ENCODE results near the gene ENTPD2. TPM values are rescaled to one million over a fixed set of nuclear protein-coding genes. Genes with fewer than 3 reads are reported as not detected.
"Not testable (repeated sequence)": the region's sequence is repeated elsewhere in the genome, so short reads cannot be mapped to it uniquely, and the experiment has no call there.

Gene ENTPD2
- total and polyA plus RNA-seq, 2 donors = 2.8 to 6.4 TPM

DNA sequence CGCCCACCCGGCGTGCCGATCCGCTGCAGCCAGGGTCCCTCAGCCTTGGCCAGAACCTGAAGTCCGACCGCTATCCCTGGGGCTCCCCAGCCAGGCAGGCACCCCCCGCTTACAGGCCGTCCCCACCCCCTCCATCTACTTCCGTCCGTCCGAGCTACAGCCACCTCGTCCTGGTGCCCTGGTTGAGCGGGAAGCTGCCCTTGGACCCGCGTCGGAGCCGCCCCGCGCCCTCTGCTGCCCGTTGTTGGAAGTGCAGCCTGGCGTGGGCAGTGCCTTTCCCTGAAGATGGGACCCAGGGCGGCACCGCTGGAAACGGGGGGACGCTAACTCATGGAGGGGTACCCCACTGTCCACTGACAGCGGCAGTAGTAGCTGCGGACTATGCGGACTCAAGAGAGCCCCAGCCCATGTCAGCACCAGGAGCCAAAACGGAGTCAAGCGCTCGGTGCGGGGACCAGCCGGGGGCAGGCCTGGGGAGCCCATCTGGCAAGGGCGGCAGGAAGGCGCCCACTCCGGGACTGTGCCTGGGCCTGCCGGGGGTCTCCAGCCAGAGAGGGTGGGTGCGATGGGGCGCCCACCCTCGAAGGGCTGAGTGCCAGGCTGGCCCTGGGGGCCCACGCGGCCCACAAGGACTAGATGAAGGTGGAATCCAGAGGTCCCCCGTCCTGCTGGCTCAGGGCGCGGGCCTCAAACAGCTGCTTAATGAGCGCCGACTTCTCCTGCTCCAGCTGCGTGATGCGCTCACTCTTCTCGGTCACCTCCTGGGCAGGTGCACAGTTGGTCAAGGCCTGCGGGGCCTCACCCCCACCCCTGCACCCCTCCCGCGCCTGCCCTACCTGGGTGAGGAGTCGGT, 10.4 kb upstream of the ENTPD2 start:
- no peak overlapping the region for H3K27ac ChIP-seq (ENCODE audit: low read depth)
- no peak for DNase-seq (ENCODE audit: extremely low spot score)
- H3K36me3 ChIP-seq (ENCODE audit: insufficient read depth) = no peaks in the 10 kb centered on the region
- WGBS = 50% methylated on average over 55 of the region's 55 CpGs
- no peaks in the 10 kb centered on the region for H3K4me1 ChIP-seq (ENCODE audit: insufficient read depth)
- no peak overlapping the region for H3K4me3 ChIP-seq (ENCODE audit: low read depth, low read length)

GRCh38 chr9:137063311-137064026, 9.6 kb upstream of the ENTPD2 start:
- WGBS = 84% methylated on average over 26 of the region's 26 CpGs
- H3K4me3 ChIP-seq (ENCODE audit: low read depth, low read length) = no peak overlapping the region
- no peak overlapping the region for H3K27ac ChIP-seq (ENCODE audit: low read depth)
- H3K4me1 ChIP-seq (ENCODE audit: insufficient read depth) = no peaks in the 10 kb centered on the region
- no peak for DNase-seq (ENCODE audit: extremely low spot score)
- no peaks in the 10 kb centered on the region for H3K36me3 ChIP-seq (ENCODE audit: insufficient read depth)

DNA sequence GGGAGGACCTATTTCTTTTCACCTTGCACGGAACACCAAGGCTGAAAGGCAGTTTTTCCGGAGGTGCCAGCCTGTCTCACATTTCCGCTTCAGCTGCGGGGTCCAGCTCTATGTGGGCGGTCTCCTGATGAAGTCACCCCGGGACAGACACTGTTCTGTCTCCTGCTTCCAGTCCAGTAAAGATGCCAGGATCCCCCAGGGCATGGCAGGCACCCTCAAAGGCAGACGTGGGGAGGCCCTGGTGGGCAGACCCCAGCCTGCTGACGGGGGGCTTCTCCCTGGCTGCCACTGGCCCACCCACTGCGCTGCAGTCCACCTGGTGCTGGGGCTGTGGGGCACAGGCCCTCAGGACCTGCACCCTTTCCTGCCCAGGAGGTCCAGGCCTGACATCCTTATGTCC, 8.9 kb upstream of the ENTPD2 start:
- not testable (repeated sequence) for H3K36me3 ChIP-seq (ENCODE audit: insufficient read depth); DNase-seq (ENCODE audit: extremely low spot score); H3K27ac ChIP-seq (ENCODE audit: low read depth); H3K4me1 ChIP-seq (ENCODE audit: insufficient read depth); H3K4me3 ChIP-seq (ENCODE audit: low read depth, low read length)
- whole genome bisulfite sequencing = 90% methylated on average over 7 of the region's 9 CpGs

DNA sequence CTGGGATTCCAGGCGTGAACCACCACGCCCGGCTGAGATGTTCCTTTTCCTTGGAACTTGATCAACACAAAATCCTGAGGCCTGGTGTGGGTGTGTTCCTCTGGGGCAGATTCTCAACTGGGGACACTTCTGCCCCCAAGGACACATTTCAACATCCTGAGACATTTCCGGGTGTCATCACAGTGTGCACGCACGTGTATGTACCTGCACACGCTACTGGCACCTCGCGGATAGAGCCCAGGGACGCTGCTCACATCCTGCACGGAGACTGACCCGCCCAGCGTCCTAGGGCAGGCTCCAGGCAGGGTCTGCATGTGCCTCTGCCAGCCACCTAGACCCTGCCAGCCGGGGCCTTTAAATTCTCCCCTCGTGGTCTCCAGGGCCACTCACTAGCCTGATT, 8.5 kb upstream of the ENTPD2 start:
- WGBS = 89% methylated on average over 15 of the region's 15 CpGs
- H3K4me3 ChIP-seq (ENCODE audit: low read depth, low read length) = no peak overlapping the region
- no peak overlapping the region for H3K27ac ChIP-seq (ENCODE audit: low read depth)
- no peak for DNase-seq (ENCODE audit: extremely low spot score)
- no peaks in the 10 kb centered on the region for H3K36me3 ChIP-seq (ENCODE audit: insufficient read depth)
- no peaks in the 10 kb centered on the region for H3K4me1 ChIP-seq (ENCODE audit: insufficient read depth)

DNA sequence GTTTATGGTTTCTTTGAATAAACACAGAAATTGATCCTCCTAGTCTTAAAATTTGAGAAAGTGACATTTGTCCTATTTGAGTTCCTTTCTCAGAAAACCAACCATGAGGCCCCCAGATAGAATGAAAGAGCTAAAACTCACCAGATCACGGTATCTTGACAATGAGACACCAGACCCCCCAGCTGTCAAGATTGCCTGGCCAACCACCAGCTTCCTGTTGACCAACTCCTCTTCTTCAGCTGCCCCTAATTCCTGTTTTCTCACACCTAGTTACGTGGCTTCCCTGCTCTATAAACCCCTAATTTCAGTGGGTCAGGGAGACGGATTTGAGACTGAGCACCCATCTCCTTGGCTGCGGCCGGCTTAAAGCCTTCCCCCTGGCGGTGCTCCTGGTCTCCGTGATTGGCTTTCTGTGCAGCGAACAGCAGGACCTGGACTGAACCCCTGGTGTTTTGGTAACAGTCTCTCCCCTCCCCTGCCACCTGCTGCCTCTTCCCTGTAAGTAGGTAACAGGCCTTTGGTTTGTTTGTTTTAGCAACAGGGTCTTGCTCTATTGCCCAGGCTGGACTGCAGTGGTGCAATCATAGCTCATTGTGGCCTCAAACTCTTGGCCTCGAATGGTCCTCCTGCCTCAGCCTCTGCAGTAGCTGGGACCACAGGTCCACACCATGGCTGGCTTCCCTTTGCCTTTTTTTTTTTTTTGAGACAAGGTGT, 4.8 kb upstream of the ENTPD2 start:
- Histone ChIP-seq H3K27ac (ENCODE audit: low read depth) (no peak overlapping the region), H3K4me1 (ENCODE audit: insufficient read depth) (no peaks in the 10 kb centered on the region), H3K4me3 (ENCODE audit: low read depth, low read length) (no peak overlapping the region), H3K36me3 (ENCODE audit: insufficient read depth) (no peaks in the 10 kb centered on the region)
- DNase-seq (ENCODE audit: extremely low spot score) = no peak
- WGBS = 91% methylated on average over 9 of the region's 9 CpGs

DNA sequence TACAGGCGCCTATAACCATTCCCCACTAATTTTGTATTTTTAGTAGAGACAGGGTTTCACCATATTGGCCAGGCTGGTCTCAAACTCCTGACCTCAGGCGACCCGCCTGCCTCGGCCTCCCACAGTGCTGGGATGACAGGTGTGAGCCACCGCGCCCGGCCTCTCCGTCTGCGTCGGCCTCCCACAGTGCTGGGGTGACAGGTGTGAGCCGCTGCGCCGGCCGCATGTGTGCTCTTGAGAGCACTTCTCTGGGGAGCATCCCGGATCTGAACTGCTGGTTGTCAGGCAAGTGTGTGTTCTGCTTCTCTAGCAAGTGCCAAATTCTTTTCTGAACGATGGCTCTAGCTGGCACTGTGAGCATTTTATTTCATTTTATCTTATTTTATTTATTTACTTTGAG, 3.7 kb upstream of the ENTPD2 start:
- Histone ChIP-seq H3K27ac (ENCODE audit: low read depth) (no peak overlapping the region), H3K36me3 (ENCODE audit: insufficient read depth) (no peaks in the 10 kb centered on the region), H3K4me3 (ENCODE audit: low read depth, low read length) (no peak overlapping the region), H3K4me1 (ENCODE audit: insufficient read depth) (no peaks in the 10 kb centered on the region)
- DNase-seq (ENCODE audit: extremely low spot score) = no peak
- WGBS = 65% methylated on average over 16 of the region's 16 CpGs

DNA sequence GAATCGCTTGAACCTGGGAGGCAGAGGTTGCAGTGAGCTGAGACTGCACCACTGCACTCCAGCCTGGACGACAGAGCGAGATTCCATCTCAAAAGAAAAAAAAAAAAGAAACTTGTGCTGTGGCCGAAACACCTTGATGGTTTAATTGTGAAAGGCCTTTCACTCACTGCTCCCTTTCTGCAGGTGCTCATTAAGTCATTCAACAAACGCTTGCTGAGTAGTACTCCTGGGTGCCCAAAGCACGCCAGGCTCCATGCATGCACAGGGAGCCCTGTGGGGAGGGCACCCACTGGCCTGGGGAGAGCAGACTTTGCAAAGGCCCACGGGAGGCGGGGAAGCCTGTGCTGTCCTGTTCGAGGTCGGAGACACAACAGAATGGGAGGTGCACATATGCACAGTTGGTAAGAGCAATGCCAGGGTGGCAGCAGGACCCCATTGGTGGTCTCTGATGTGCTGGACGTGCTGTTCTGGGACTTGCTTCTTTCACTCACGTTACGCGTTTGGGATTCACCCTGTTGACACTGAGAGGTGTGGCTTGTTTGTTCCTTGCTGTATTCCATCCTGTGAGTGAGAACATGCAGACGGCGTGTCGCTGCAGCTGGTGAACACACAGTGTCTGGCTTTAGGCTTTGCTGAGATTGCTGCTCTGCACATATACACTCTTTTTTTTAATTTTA, 3.0 kb upstream of the ENTPD2 start:
- H3K4me1 ChIP-seq (ENCODE audit: insufficient read depth) = no peaks in the 10 kb centered on the region
- DNase-seq (ENCODE audit: extremely low spot score) = no peak
- H3K27ac ChIP-seq (ENCODE audit: low read depth) = no peak overlapping the region
- WGBS = 67% methylated on average over 17 of the region's 17 CpGs
- H3K4me3 ChIP-seq (ENCODE audit: low read depth, low read length) = no peak overlapping the region
- no peaks in the 10 kb centered on the region for H3K36me3 ChIP-seq (ENCODE audit: insufficient read depth)

DNA sequence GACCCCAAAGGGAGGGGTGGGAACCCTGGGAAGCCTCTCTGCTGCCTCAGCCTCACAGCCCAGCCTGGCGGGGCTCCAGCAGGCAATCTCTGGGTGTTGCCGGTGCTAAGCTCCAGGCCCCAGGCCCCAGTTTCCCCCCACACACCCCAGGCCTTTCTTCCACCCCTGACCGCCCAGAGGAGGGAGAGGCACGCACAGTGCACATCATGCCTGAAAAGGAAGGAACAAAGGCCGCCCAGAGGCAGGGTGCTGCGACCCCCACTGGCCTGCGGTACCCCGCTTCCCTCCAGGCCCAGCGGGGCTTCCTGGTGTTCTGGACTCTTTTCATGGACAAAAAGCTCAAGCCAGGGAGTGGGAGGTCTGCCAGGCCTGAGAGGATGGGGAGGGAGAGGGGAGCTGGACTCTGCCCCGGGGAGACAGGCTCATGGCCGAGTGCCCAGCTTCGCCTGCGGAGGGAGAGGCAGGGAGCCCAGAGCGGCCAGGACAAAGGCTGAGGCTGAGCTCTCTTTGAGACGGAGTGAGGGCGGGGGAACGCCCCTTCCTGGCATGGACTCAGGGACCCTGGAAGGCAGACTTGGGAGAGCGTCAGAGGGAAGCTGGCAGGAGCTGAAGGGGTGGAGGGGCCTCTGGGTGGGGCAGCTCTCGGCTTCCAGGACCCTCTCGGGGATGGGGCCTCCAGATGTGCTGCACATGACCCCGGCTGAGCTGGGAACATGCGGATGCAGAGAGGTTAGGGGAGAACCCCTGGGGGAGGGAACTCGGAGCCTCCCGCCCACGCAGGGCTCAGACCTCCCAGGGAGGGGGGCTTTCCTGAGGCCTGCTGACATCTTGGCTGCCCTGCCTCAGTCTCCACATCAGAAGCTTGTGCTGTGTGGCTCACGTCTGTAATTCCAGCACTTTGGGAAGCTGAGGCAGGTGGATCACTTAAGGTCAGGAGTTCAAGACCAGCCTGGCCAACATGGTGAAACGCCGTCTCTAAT, 1.8 kb upstream of the ENTPD2 start:
- H3K36me3 ChIP-seq (ENCODE audit: insufficient read depth) = no peaks in the 10 kb centered on the region
- no peak overlapping the region for H3K4me3 ChIP-seq (ENCODE audit: low read depth, low read length)
- no peaks in the 10 kb centered on the region for H3K4me1 ChIP-seq (ENCODE audit: insufficient read depth)
- DNase-seq (ENCODE audit: extremely low spot score) = peak; percentile 89
- WGBS = 22% methylated on average over 28 of the region's 28 CpGs
- H3K27ac ChIP-seq (ENCODE audit: low read depth) = no peak overlapping the region

- 63% methylated on average over 17 of the region's 17 CpGs for WGBS
- Histone ChIP-seq H3K4me1 (ENCODE audit: insufficient read depth) (no peaks in the 10 kb centered on the region), H3K36me3 (ENCODE audit: insufficient read depth) (no peaks in the 10 kb centered on the region), H3K27ac (ENCODE audit: low read depth) (no peak overlapping the region), H3K4me3 (ENCODE audit: low read depth, low read length) (no peak overlapping the region)
- no peak for DNase-seq (ENCODE audit: extremely low spot score)
These were observed 1.1 kb upstream of the ENTPD2 start for GRCh38 chr9:137054932-137055384.

GRCh38 chr9:137052998-137053943, 590 bp downstream of the ENTPD2 start:
- Histone ChIP-seq H3K4me1 (ENCODE audit: insufficient read depth) (no peaks in the 10 kb centered on the region), H3K27ac (ENCODE audit: low read depth) (no peak overlapping the region), H3K36me3 (ENCODE audit: insufficient read depth) (no peaks in the 10 kb centered on the region), H3K4me3 (ENCODE audit: low read depth, low read length) (peak overlapping the region; percentile 38)
- no peak for DNase-seq (ENCODE audit: extremely low spot score)
- WGBS = 18% methylated on average over 71 of the region's 71 CpGs

- no peak for DNase-seq (ENCODE audit: extremely low spot score)
- no peak overlapping the region for H3K27ac ChIP-seq (ENCODE audit: low read depth)
- WGBS = 85% methylated on average over 8 of the region's 8 CpGs
- no peak overlapping the region for H3K4me3 ChIP-seq (ENCODE audit: low read depth, low read length)
- H3K4me1 ChIP-seq (ENCODE audit: insufficient read depth) = no peaks in the 10 kb centered on the region
- H3K36me3 ChIP-seq (ENCODE audit: insufficient read depth) = no peaks in the 10 kb centered on the region
These were observed 1.6 kb downstream of the ENTPD2 start for GRCh38 chr9:137052293-137052692.

Measured in urinary bladder (tissue), 4 donors.